ENCODE data around the gene C19orf12. TPM values are rescaled to one million over a fixed set of nuclear protein-coding genes. Genes with fewer than 3 reads are reported as not detected.

The C19orf12 gene
- total RNA-seq, 6 donors from 2014 or later, result 11.4 to 30.4 (median 21.4) TPM

GRCh38 chr19:29694669-29695627 is 20.1 kb downstream of the C19orf12 start:
- TF ChIP-seq CTCF (IDR thresholded peaks at IDR 0.05) (peak; percentile 78 to 92 (median 85)), POLR2A (IDR thresholded peaks at IDR 0.05) (no peak)
- WGBS, 2 donors, result 63 to 75% methylated on average over 8 to 19 of the region's 19 CpGs
- Histone ChIP-seq H3K36me3 (no peaks in the 10 kb centered on the region), H3K4me1 (no peaks in the 10 kb centered on the region), H3K27me3 (no peaks in the 10 kb centered on the region), H3K9me3 (peaks cover 0 to 5% (median 0%) of the 10 kb centered on the region in 4 donors), H3K27ac (no peak overlapping the region), H3K4me3 (no peak overlapping the region)
- ATAC-seq (ENCODE audit: low FRiP score in 2 of 2), result peak; percentile 87 to 95
- peak; percentile 76 to 92 for DNase-seq

GRCh38 chr19:29694161-29694560 is 20.9 kb downstream of the C19orf12 start:
- no peaks in the 10 kb centered on the region for H3K4me1 ChIP-seq
- TF ChIP-seq POLR2A (IDR thresholded peaks at IDR 0.05) (no peak), POLR2AphosphoS5 (IDR thresholded peaks at IDR 0.05) (no peak), CTCF (IDR thresholded peaks at IDR 0.05) (no peak), EP300 (IDR thresholded peaks at IDR 0.05) (no peak)
- WGBS, 2 donors, result 65 to 70% methylated on average over 5 of the region's 5 CpGs
- H3K27me3 ChIP-seq, result no peaks in the 10 kb centered on the region
- ATAC-seq (ENCODE audit: low FRiP score in 2 of 2) (no peak), DNase-seq (no peak)
- no peak overlapping the region for H3K4me3 ChIP-seq
- peaks cover 0 to 5% (median 0%) of the 10 kb centered on the region in 4 donors for H3K9me3 ChIP-seq
- no peaks in the 10 kb centered on the region for H3K36me3 ChIP-seq
- H3K27ac ChIP-seq, result no peak overlapping the region

GRCh38 chr19:29690842-29691241 is 24.2 kb downstream of the C19orf12 start:
- TF ChIP-seq EP300 (IDR thresholded peaks at IDR 0.05) (no peak), POLR2AphosphoS5 (IDR thresholded peaks at IDR 0.05) (no peak), POLR2A (IDR thresholded peaks at IDR 0.05) (no peak), CTCF (IDR thresholded peaks at IDR 0.05) (peak in 4 of 6 experiments; percentile 17 to 43 (median 32))
- H3K4me3 ChIP-seq, result no peak overlapping the region
- H3K27me3 ChIP-seq, result no peaks in the 10 kb centered on the region
- ATAC-seq (ENCODE audit: low FRiP score in 2 of 2), result peak in 1 of 2 donors; percentile 35
- H3K36me3 ChIP-seq, result no peaks in the 10 kb centered on the region
- no peak overlapping the region for H3K27ac ChIP-seq
- 61 to 100% methylated on average over 1 to 2 of the region's 2 CpGs for WGBS, 2 donors
- DNase-seq, result no peak
- H3K4me1 ChIP-seq, result no peaks in the 10 kb centered on the region
- H3K9me3 ChIP-seq, result peaks cover 0 to 5% (median 0%) of the 10 kb centered on the region in 4 donors

- no peak for DNase-seq
- H3K27ac ChIP-seq, result no peak overlapping the region
- H3K9me3 ChIP-seq, result peaks cover 0 to 5% (median 0%) of the 10 kb centered on the region in 4 donors
- no peak for TF ChIP-seq POLR2A (IDR thresholded peaks at IDR 0.05)
- H3K27me3 ChIP-seq, result no peaks in the 10 kb centered on the region
- 75 to 81% methylated on average over 18 of the region's 18 CpGs for WGBS, 2 donors
- no peaks in the 10 kb centered on the region for H3K4me1 ChIP-seq
- no peaks in the 10 kb centered on the region for H3K36me3 ChIP-seq
- H3K4me3 ChIP-seq, result no peak overlapping the region
- no peak for ATAC-seq (ENCODE audit: low FRiP score in 2 of 2)
These were observed 26.9 kb downstream of the C19orf12 start for GRCh38 chr19:29687897-29688728.

All from upper lobe of left lung (tissue), 6 donors.